Body of pancreas (tissue), 4 donors: Measurements from ENCODE around the gene AOX1.
A peak's percentile ranks its signal among the peaks of the same experiment; 100 is the strongest.

Experiments
- CTCF ChIP-seq, 7 experiments: fragments of 450-650 bp in 4 of 7; fragments of 200-600 bp in 3 of 7; sonication (generic) in 3 of 7; IDR thresholded peaks; one replicate each; pipeline ENCODE4 v1.5.1; 2016 to 2019; ENCODE audit warnings: antibody characterized with exemption in 7 of 7
- POLR2A ChIP-seq, 3 donors: fragments of 450-650 bp; IDR thresholded peaks; one replicate each; pipeline ENCODE4 v1.6.1; 2016; ENCODE audit warnings: antibody characterized with exemption in 3 of 3, mild to moderate bottlenecking in 2 of 3

GRCh38 chr2:200615247-200615646 lies 29.4 kb downstream of the AOX1 start:
- TF ChIP-seq CTCF (IDR thresholded peaks at IDR 0.05), result peak in 1 of 7 experiments; percentile 7
- no peak for TF ChIP-seq POLR2A (IDR thresholded peaks at IDR 0.05)
